K562 (cell line): ENCODE results near the gene DPM2. TPM values are rescaled to one million over a fixed set of nuclear protein-coding genes. Genes with fewer than 3 reads are reported as not detected.
A peak's percentile ranks its signal among the peaks of the same experiment; 100 is the strongest.

Experiments
- CBX1 ChIP-seq: sonication (generic); IDR thresholded peaks from 2 replicates; pipeline ENCODE4 v1.6.1; 2016; ENCODE audit warnings: antibody characterized with exemption, low read depth, mild to moderate bottlenecking
- CREB5 ChIP-seq: fragments of 250-450 bp; sonication (Bioruptor Pico); IDR thresholded peaks from 2 replicates; pipeline ENCODE4 v1.5.0; 2020; ENCODE audit warnings: mild to moderate bottlenecking
- ELK1 ChIP-seq: sonication (generic); formaldehyde crosslinking; IDR thresholded peaks from 2 replicates; pipeline ENCODE4 v1.8.1; 2022; ENCODE audit warnings: missing genetic modification reagents
- ERF ChIP-seq: fragments of 450-650 bp; formaldehyde crosslinking; IDR thresholded peaks from 2 replicates; pipeline ENCODE4 v1.4.0; 2020; ENCODE audit warnings: mild to moderate bottlenecking, mixed read lengths
- GABPA ChIP-seq: fragments of 200-800 bp; sonication (Bioruptor generic); conservative IDR thresholded peaks from 2 replicates; pipeline ENCODE4 v1.6.1; 2016; ENCODE audit warnings: low read depth, missing genetic modification characterization, missing compliant biosample characterization
- GABPB1 ChIP-seq: sonication (generic); formaldehyde crosslinking; IDR thresholded peaks from 2 replicates; pipeline ENCODE4 v1.8.0; 2022; ENCODE audit warnings: mild to moderate bottlenecking, missing genetic modification reagents
- HDAC2 ChIP-seq: fragments of 450-650 bp; IDR thresholded peaks from 2 replicates; pipeline ENCODE4 v1.6.1; 2016; ENCODE audit warnings: mild to moderate bottlenecking
- KAT7 ChIP-seq: sonication (generic); formaldehyde crosslinking; IDR thresholded peaks from 2 replicates; pipeline ENCODE4 v1.8.0; 2022; ENCODE audit warnings: missing genetic modification reagents, mild to moderate bottlenecking, borderline replicate concordance
- KLF13 ChIP-seq: fragments of 450-650 bp; IDR thresholded peaks from 2 replicates; pipeline ENCODE4 v1.6.1; 2016; ENCODE audit warnings: missing genetic modification characterization, low read depth, mild to moderate bottlenecking, missing compliant biosample characterization, moderate library complexity, borderline replicate concordance
- MBD2 ChIP-seq: sonication (generic); IDR thresholded peaks from 2 replicates; pipeline ENCODE4 v1.6.1; 2016; ENCODE audit warnings: low read depth, borderline replicate concordance
- NFRKB ChIP-seq: fragments of 450-650 bp; IDR thresholded peaks from 2 replicates; pipeline ENCODE4 v1.6.1; 2016; ENCODE audit warnings: low read depth
- PTBP1 ChIP-seq: fragments of 200-400 bp; formaldehyde crosslinking; IDR thresholded peaks from 2 replicates; pipeline ENCODE4 v1.6.1; 2017; ENCODE audit warnings: low read depth, low read length
- SAFB2 ChIP-seq: fragments of 200-400 bp; formaldehyde crosslinking; IDR thresholded peaks from 2 replicates; pipeline ENCODE4 v1.6.1; 2018; ENCODE audit warnings: borderline replicate concordance, low read length, low read depth, moderate library complexity; ENCODE audit not compliant: severe bottlenecking
- SMARCE1 ChIP-seq: fragments of 450-650 bp; IDR thresholded peaks from 2 replicates; pipeline ENCODE4 v1.7.1; 2016; ENCODE audit warnings: mild to moderate bottlenecking
- SRF ChIP-seq, 2 experiments: fragments of 250-450, 450-650 bp in 1 of 2; sonication (Bioruptor Pico) in 1 of 2; sonication (generic) in 1 of 2; formaldehyde crosslinking; IDR thresholded peaks; 2 replicates each; pipeline versions ENCODE4 v1.5.0 to v1.5.1; 2020 to 2022; ENCODE audit warnings: mild to moderate bottlenecking in 1 of 2, missing genetic modification reagents in 1 of 2
- SRSF9 ChIP-seq: fragments of 200-400 bp; formaldehyde crosslinking; IDR thresholded peaks from 2 replicates; pipeline ENCODE4 v1.6.1; 2017; ENCODE audit warnings: low read depth, low read length, borderline replicate concordance
- STAT5B ChIP-seq: fragments of 250-450 bp; sonication (Bioruptor Pico); IDR thresholded peaks from 2 replicates; pipeline ENCODE4 v1.8.0; 2021; ENCODE audit warnings: mild to moderate bottlenecking, inconsistent platforms
- TCF7L2 ChIP-seq: fragments of 150-350 bp; IDR thresholded peaks from 2 replicates; pipeline ENCODE4 v1.6.1; 2016; ENCODE audit warnings: low read depth, mild to moderate bottlenecking, low read length, moderate library complexity
- TEAD1 ChIP-seq, 2 experiments: fragments of 450-650 bp in 1 of 2; sonication (generic) in 1 of 2; formaldehyde crosslinking; IDR thresholded peaks; 2 replicates each; pipeline versions ENCODE4 v1.4.0 to v1.8.0; 2020 to 2022; ENCODE audit warnings: mild to moderate bottlenecking in 2 of 2, missing genetic modification reagents in 1 of 2
- ZNF212 ChIP-seq: fragments of 450-650 bp; formaldehyde crosslinking; IDR thresholded peaks from 2 replicates; pipeline ENCODE4 v1.4.0; 2020; ENCODE audit warnings: mild to moderate bottlenecking
- ZNF551 ChIP-seq: fragments of 250-450 bp; sonication (Bioruptor Pico); IDR thresholded peaks from 2 replicates; pipeline ENCODE4 v1.5.0; 2021; ENCODE audit warnings: mild to moderate bottlenecking, moderate library complexity
- ZNF778 ChIP-seq: fragments of 450-650 bp; formaldehyde crosslinking; IDR thresholded peaks from 2 replicates; pipeline ENCODE4 v1.4.0; 2020; ENCODE audit warnings: mild to moderate bottlenecking, moderate library complexity
- polyA plus RNA-seq, 8 experiments: library from polyadenylated mRNA; depleted of rRNA in 4 of 8; stranded (reverse) in 5 of 8; unstranded in 3 of 8; fragments of >200 nt; fragmentation: Nextera tagmentation in 2 of 8; fragmentation: Illumina TruSeq in 1 of 8; extraction: Ambion mirVana in 2 of 8; extraction: Trizol in 1 of 8; gene quantifications; 2 replicates each; pipeline versions ENCODE4 v1.2.1 to v1.2.3, GENCODE V29; 2011 to 2014; ENCODE audit warnings: inconsistent platforms in 1 of 8, missing spikeins in 1 of 8
- total RNA-seq, 7 experiments: library from RNA; depleted of rRNA in 6 of 7; stranded (reverse); fragments of >200 nt in 6 of 7; fragmentation: Illumina TruSeq in 2 of 7; extraction: Trizol in 2 of 7; gene quantifications; 2 replicates each; pipeline versions ENCODE4 v1.2.1 to v1.2.3, GENCODE V29; 2011 to 2021; ENCODE audit warnings: low replicate concordance in 1 of 7
- TF ChIP-seq, protein P1 (sequence below): fragments of 250-450 bp; sonication (Bioruptor Pico); IDR thresholded peaks from 2 replicates; pipeline ENCODE4 v1.8.0; 2021; ENCODE audit warnings: mild to moderate bottlenecking, moderate library complexity
- TF ChIP-seq, protein P2 (sequence below): fragments of 250-450 bp; sonication (Bioruptor Pico); IDR thresholded peaks from 2 replicates; pipeline ENCODE4 v1.8.0; 2022; ENCODE audit warnings: moderate library complexity, mild to moderate bottlenecking, inconsistent platforms

Gene DPM2
- total and polyA plus RNA-seq, 9 of the 15 experiments (the other 6 are each of a cell fraction or from before 2014, with no cell fraction given), result 43.5 to 126 (median 71.1) TPM

DNA sequence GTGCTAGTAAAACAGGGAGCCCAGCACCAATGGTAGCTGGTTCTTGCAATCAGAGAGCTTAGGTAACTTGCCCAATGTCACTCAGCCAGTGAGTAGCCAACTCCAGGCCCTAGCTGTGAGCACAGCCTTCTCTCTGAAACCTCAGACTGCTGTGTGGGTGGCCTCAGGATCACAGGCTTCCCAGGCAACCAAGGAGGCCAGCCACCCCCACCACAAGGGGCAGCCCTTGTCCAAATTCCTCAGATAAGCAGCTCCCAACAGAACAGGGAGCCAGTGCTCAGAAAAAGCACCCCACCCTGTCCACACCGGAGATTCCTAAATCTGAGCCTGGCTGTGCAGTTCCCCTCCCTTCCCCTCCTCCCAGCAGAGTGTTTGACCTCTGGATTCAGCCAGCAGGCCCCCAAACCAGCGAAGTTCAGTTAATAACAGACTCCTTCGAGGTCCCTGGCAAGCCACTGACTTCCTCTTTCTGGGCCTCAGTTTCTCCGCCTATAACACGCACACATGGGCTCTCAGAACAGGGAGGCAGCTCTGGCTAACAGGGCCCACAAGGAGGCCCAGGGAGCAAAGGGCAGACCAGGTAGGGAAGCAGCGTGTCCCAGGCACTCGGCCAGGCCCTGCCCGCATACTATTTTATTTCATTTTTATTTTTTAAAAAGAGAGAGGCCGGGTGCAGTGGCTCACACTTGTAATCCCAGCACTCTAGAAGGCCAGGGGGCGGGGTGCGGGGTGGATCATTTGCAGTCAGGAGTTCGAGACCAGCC, 40.4 kb upstream of the DPM2 start (continued):
- TF ChIP-seq ZNF778 (CRISPR knock-in tag), result no peak
- TF ChIP-seq TEAD1 (CRISPR knock-in tag; IDR thresholded peaks at IDR 0.05), result peak; percentile 47 to 55; a peak in 2 of 4 replicates
- TF ChIP-seq SAFB2, result no peak
- no peak for TF ChIP-seq ERF (CRISPR knock-in tag)
- no peak for TF ChIP-seq SRSF9
- peak in 1 of 2 experiments; percentile 26; a peak in 1 of 4 replicates for TF ChIP-seq SRF (CRISPR knock-in tag; IDR thresholded peaks at IDR 0.05)
- TF ChIP-seq SMARCE1, result no peak
- no peak for TF ChIP-seq GABPB1 (CRISPR knock-in tag)
- no peak for TF ChIP-seq KLF13 (tag)
- no peak for TF ChIP-seq ZNF212 (CRISPR knock-in tag)
- TF ChIP-seq, protein P1, sequence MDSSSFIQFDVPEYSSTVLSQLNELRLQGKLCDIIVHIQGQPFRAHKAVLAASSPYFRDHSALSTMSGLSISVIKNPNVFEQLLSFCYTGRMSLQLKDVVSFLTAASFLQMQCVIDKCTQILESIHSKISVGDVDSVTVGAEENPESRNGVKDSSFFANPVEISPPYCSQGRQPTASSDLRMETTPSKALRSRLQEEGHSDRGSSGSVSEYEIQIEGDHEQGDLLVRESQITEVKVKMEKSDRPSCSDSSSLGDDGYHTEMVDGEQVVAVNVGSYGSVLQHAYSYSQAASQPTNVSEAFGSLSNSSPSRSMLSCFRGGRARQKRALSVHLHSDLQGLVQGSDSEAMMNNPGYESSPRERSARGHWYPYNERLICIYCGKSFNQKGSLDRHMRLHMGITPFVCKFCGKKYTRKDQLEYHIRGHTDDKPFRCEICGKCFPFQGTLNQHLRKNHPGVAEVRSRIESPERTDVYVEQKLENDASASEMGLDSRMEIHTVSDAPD, result no peak
- no peak for TF ChIP-seq ELK1 (CRISPR knock-in tag)
- TF ChIP-seq GABPA (tag), result no peak
- TF ChIP-seq CBX1, result no peak
- TF ChIP-seq, protein P2, sequence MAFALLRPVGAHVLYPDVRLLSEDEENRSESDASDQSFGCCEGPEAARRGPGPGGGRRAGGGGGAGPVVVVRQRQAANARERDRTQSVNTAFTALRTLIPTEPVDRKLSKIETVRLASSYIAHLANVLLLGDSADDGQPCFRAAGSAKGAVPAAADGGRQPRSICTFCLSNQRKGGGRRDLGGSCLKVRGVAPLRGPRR (CRISPR knock-in tag), result no peak
- no peak for TF ChIP-seq CREB5 (CRISPR knock-in tag)
- TF ChIP-seq STAT5B (CRISPR knock-in tag), result no peak
- peak; percentile 49; the same call in 1 of the 2 replicates for TF ChIP-seq HDAC2
- TF ChIP-seq TCF7L2, result no peak
- TF ChIP-seq KAT7 (CRISPR knock-in tag), result no peak
- TF ChIP-seq PTBP1, result no peak
- no peak for TF ChIP-seq NFRKB
- no peak for TF ChIP-seq MBD2
- no peak for TF ChIP-seq ZNF551 (CRISPR knock-in tag)
